CD4-positive, alpha-beta T cell treated with Interleukin-15 for 1 hour (primary cell): ENCODE measurements around the gene CREM.
"Not testable (repeated sequence)": the region's sequence is repeated elsewhere in the genome, so short reads cannot be mapped to it uniquely, and the experiment has no call there.

Experiments used
- DNase-seq: peaks from one replicate; pipeline ENCODE4 v3.0.0-alpha.2; 2020

CREM gene

DNA sequence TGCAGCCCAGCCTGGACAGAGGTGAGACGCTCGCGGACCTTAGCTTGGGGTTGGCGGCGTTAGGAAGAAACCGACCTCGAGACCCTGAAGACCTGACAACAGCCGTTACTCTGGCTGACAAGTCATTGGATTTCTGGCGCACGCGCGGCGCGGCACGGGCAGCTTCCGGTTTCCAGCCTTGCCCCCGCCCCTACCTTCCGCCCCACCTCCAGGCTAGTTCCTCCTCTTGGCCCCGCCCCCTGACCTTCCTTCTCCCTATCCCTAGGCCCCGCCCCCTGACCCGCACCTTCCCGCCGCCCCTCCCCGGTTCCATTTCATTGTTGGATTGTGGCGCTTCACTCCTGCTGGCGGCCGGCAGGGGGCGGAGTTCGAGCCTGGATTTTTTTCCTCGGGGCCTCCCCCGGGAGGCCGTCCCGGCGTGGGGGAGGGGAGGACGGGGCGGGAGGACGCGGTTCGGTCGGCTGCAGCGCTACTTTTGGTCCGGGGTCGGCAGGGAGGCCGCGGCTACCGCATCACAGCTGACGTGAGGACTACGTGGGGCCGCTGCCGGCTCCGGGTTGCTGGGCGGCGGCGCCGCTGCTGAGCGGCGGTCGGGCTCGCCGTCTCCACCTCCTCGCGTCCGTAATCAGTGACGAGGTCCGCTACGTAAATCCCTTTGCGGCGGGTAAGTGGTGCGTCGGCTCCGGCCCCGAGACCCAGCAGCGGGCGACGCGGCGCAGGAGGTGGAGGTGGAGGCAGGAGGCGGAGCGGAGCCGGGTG is at the start of gene CREM:
Gene CREM (plus strand): TSS at position 317 of the 759 bp plus-strand sequence. CDS start 10,990 bp downstream, outside the sequence.
- DNase-seq, result peak; percentile 98

DNA sequence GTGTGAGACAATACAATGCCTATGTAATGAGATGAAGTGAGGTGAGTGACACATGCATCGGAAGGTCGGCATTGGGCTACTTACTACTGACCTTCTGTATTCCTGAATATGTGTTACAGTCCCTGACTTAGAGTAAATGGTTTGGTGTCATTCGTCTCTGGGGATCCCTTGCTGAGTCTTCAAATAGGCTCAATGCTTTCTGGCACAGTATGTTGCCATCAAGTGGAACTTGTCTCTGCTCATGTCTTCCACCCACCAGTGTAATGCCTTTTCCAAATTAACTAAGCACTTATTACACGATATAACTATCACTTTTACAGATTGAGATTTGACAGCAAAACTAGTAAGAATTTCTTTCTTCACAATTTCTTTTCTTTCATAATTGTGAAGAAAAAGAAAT is 47.4 kb upstream of the CREM start:
- DNase-seq, result no peak

DNA sequence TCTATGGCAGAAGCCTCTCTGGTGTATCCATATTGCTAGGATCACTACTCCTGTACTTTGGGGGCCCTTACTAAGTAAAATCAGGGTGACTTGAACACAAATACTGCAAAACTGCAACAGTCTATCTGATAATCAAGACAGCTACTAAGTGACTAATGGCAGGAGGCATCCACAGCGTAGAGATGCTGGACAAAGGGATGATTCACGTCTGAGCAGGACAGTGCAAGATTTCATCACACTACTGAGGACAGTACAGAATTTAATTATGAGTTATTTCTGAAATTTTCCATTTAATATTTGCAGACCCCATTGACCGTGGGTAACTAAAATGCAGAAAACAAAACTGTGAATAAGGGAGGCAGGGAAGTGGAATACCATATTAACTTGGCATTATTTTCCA is 46.9 kb upstream of the CREM start:
- DNase-seq, result no peak

DNA sequence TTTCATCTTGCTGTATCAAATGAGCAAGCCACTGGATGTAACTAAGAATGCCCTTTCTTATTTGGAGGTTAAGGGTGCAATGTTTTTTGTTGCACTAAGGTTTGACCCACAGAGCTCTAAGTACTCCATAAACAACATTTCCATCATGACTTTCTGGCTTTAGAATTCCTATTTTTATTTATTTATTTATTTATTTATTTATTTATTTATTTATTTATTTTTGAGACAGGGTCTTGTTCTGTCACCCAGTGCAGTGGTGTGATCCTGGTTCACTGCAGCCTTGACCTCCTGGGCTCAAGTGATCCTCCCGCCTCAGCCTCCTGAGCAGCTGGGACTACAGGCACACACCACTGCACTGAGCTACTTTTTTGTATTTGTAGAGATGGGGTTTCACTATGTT is 46.4 kb upstream of the CREM start:
- DNase-seq, result not testable (repeated sequence)

DNA sequence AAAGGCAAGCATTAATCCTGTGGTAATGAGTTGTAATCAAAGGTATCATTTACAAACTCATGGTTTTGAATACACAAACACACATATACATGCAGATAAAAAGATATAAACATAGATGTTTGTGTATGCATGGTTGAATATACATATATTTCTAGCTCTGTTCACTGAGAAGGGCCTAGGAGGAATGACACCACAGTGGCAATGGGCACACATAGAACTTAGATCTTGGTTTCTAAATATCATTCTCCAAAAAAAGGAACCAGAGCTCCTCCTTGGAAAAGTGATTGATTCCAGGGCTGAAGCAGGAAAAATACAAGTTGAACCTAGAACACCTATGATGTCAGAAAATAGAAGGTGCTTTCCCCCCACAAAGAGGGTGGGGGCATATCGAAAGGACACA is 43.4 kb upstream of the CREM start:
- no peak for DNase-seq

DNA sequence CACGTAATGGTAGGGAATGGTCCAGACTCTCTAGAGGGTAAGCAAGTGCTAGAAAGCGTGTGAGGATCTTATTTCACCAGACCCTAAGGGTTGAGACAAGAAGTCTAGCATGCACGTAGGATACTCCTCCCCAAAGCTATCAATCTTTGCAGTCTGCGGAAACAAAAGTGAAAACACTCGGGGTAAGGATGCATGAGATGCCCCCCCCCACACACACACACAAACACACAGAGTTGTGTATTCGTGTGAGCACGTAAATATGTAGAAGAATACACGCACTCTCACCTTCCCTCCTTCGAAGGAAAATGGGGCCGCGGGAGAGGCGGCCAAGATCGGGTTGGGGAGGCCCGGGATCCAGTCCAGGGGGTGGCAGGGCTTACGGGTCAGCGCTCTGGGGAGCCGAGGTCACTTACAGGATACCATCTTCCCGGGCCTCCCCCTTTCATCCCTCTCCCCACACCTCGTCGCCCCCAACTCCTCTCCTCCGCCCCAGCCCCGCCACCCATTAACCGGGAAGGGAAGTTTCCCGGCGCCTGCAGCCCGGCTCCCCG is 37.0 kb upstream of the CREM start:
- DNase-seq, result no peak

DNA sequence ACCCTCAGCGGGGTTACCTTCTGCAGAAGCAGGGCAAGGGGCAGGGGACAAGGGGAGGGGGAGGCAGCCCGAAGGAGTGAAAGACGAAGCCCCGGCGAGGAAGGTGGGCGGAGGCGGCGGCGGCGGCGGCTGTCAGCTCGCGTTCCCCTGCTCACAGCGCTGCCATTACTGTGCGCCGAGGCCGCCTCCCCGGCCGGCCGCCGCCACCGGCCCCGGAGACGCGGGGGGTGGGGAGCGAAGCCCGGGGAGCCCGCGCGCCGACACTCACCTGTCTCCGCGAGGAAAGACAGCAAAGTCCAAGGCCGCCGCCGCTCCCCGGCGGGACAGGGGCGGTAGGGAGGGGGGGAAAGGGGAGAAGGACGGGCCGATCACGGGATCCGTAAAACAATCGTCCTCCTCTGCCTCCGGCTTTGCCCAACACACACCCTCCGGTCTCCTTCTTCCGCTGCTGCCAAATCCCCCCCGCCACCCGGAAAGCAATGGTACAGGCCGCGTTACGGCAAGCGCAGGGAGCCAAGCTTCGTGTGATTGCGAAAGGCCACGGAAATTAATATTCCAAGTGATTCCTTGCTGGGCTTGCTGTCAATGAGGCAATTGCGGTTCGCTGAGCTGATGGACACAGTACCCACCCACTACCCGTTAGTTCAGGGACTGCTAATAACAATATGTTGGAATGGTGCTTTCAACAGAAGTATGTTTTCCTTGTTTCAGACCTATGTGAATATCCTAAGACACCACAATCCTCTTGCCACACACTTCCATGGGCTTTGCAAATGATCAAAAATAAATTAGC is 36.3 kb upstream of the CREM start, which contains the start of gene CUL2:
Gene CUL2 (minus strand): TSS at position 180 of the 793 bp plus-strand sequence. CDS start 19,024 bp downstream, outside the sequence.
- peak; percentile 88 for DNase-seq

DNA sequence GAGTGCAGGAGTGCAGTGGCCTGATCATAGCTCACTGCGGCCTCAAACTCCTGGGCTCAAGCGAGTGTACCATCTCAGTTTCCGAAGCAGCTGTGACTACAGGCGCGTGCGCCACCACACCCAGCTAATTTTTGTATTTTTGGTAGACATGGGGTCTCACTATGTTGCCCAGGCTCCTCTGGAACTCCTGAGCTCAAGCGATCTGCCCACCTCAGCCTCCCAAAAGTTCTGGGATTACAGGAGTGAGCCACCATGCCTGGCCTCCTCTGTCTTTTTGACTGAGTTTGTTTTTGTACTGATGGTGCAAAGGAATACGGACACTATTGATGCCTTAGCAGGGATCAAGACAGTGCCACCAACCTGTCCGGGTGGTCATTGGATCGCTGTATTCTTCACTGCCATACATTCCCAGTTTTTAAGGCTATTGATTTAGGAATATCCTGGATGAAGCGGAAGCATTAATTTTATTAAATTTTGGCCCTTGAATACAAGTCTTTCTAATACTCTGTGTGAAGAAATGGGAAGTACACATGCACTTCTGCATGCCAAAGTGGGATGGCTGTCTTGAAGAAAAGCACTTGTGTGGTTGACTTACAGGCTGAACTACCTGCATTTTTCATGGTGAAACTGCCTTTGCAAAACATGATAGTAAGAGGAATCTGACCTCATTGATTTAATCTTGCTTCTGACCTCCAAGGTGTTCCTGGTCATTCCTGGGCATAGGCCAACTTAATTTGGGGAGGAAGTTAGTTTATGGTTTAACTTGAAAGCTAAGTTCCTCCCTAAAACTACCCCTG is 34.5 kb upstream of the CREM start:
- DNase-seq, result no peak

DNA sequence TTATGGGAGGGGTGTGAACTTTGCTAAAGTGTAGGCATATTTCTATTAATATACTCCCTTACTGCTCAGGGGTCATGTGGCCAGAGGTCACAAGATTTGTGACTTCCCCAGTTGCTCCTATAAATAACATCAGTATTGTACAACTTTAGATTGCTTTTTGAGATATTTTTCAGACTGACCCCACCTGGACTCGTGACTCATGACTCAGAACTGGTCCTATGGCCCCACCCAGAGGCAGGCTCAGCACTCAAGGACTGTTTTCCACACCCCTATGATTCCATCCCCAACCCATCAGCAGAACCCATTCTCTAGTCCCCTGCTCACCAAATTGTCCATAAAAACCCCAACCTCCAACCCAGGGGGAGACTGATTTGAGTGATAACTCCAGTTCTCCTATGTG is 33.8 kb upstream of the CREM start:
- DNase-seq, result peak; percentile 26

DNA sequence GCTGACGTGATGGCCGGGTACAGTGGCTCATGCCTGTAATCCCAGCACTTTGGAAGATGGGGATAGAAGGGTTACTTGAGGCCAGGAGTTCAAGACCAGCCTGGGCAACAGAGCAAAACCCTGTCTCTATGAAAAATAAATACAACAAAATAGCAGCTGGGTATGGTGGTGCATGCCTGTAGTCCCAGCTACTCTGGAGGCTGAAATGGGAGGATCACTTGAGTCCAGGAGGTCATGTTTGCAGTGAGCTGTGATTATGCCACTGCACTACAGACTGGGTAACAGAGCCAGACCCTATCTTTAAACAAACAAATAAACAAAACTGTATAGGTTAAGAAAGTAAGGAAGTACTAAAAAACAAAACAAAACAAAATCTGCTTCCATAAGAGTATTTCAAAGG is 30.3 kb upstream of the CREM start:
- DNase-seq, result no peak

DNA sequence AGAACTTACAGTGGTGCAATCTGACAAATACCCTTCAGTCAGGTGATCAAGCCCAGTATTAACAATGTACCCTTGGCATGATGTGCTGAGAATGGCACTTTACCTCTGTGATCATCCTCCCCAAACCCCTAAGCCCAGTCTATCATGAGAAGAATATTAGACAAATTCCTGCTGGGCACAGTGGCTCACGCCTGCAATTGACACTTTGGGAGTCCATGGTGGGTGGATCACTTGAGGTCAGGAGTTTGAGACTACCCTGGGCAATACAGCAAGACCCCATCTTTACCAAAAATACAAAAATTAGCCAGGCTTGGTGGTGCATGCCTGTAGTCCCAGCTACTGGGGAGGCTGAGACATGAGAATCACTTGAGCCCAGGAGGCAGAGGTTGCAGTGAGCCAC is 29.1 kb upstream of the CREM start:
- DNase-seq, result no peak

DNA sequence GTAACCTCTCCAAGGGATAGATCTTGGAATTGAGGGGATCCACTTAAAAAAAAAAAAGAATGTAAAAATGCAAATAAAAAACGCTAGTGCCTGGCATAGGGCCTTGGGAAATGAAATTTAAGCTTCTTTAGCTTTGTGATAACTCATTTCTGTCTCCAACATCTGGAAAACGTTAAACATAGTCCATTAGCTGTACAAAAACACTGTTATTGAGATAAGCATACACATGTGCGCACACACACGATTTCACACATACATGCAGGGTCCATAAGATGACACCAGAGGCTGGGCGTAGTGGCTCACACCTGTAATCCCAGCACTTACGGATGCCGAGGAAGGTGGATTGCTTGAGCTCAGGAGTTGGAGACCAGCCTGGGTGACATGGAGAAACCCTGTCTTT is 22.8 kb upstream of the CREM start:
- DNase-seq, result no peak

DNA sequence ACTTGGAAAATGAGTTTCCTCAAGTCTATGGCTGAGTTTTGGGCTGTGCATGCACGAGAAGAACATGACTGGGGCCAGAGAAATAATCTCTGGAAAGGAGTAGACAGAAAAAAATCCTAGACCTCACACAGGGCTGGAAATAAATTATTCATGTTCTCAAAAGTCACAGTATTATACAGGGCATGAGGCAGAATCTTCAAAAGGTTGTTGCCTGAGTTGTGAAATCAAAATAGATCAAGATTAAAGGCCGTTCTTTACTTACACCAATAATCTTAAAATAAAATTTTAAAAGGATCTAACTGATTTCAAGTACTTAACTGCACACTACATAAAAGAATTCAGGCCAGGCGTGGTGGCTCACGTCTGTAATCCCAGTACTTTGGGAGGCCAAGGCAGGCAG is 14.1 kb upstream of the CREM start:
- no peak for DNase-seq

DNA sequence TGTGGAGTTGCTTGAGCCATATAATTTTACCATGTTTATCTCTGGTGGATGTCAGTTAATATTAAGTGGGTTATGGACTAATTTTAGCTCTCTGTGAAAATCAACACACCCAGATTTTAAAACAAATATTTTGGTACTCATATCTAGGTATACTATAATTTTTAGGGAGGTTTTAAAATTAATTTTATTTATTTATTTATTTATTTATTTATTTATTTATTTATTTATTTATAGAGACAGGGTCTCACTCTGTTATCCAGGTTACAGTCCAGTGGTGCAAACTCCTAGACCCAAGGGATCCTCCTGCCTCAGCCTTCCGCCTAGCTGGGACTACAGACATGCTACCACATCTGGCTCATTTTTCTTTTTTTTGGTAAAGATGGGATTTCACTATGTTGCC is 7.3 kb upstream of the CREM start:
- DNase-seq, result no peak

DNA sequence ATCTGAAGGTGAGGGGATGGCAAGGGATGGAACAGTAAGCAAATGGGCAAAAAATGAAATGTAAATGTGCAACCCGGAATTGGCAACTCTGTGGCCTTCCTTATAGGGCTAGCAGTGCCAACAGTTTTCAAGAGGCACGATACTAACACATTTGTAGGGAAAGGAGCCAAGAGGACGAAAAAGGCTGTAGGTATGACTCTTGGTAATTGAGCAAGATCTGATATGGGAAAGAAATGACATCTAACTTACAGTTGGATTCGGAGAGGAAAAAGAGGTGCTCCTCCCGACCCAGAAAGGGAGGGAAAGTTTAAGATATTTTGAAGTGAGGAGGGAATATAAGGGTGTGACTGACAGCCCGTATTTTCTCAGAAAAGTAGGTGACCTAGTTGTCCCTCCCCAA is 2.1 kb upstream of the CREM start:
- DNase-seq, result no peak

DNA sequence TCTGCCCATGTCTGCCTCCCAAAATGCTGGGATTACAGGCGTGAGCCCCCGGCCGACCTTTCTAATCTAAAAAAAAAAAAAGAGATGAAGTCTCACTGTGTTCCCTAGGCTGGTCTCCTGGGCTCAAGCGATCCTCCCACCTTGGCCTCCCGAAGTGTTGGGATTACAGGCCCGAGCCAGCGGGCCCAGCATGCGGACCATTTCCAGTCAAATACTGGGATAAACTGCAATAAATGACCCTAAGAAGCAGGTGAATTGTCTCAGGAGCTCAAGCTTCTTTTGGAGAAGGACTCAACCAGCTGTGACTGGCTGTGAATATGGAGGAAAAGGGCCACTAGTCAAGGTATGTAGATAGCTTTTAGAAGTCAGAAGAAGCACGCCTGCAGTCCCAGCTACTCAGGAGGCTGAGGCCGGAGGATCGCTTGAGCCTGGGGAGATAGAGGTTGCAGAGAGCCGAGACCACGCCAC is 550 bp upstream of the CREM start:
- DNase-seq, result no peak

DNA sequence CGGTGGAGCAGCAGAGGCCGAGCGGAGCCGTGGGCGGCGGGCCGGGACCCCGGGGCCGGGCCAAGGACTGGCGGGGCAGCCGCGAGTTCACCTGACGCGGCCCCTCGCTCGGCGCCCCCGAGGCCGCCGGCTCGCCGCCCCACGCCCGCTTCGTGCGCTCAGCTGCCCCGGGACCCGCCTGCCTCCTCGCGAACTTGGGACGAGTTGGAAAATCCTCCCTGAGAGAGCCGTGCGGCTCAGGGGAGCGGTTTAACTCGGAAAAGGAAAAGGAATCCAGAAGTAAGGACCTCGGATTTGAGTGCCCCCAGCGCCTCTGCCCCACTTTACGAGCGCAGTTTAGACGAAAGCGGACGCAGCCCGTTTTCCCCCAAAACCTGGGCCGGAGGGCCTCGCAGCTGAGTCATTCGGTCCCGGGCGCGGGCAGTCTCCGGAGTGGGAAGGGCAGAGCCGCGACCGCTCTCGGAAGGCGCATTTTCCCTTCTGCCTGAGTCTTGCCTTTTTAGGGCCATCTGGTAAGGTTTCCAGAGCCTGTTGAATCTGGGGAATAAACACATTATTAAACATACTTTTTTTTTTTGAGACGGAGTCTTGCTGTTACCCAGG is 744 bp downstream of the CREM start:
- peak; percentile 59 for DNase-seq

DNA sequence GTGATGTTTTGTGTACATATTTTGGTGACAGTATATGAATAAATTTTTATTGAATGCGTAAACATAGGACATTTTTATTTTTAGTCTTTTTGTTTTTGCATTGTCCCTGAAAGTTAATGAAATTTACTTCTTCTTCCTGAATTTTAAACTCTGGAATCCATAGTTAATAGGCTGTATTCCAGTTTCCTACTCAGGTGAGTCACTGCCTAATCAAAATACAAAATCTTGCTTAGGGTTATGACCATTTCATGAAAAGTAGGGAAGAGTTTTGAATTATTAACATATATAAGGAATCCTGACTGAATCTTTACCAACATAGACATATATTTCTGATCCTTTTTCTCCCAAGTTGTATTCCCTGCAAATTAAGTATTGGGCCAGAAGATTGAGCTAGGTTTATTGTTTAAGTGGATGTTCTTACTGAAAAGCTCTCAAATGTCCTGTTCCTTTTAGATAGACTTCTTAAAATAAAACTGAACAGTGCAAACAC is 2.6 kb downstream of the CREM start:
- DNase-seq, result no peak

DNA sequence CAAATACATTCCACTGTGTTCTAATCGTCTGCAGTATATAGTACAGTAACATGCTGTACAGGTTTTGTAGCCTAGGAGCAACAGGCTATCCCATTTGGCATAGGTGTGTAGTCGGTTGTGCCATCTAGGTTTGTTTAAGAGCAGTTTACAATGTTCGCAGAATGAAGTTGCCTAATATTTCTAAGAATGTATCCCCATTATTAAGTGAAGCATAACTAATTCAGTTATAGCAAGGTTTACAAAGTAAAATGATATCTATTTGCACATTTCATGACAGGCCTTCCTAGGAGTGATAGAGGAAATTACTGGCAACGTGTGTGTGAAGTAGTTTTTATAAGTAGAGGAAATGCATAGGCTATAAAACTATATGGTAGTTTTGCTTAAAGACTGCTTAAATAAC is 4.0 kb downstream of the CREM start:
- no peak for DNase-seq

DNA sequence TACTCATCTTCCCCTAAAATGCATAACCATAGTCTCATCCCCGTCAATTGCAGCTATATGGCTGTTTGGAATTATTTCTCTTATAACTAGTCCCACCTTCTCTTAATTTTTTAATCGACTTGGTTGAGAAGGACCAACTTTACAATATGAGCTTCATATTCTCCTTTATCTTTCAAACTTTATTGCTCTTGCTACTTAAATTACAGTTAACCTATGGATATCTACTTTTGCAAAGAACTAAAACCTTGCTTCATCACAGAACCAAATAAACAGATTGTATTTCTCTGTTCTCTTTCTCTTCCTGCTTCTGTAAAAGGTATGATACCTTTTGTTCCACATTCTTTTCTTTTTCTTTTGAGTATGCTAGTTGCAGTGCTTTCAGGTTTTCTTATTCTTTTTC is 6.1 kb downstream of the CREM start:
- DNase-seq, result no peak

DNA sequence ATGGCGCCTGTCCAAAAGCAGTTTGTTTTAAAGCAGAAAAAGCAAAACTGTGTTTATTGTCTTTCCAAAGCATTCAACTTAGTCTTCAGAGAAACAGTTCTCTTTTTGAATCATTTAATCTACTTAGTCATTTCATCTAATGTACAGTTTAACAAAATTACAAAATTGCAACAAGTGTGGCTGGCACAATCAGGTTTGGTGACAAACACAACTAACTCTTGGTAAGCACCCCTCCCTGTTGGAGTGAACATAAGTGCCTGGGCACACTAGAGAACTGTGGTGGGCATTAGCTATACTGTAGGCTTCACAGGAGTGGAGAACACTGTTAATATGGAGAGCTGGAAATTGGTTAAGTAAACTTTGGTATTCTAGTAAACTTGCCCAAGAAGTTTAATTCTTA is 6.9 kb downstream of the CREM start:
- no peak for DNase-seq

DNA sequence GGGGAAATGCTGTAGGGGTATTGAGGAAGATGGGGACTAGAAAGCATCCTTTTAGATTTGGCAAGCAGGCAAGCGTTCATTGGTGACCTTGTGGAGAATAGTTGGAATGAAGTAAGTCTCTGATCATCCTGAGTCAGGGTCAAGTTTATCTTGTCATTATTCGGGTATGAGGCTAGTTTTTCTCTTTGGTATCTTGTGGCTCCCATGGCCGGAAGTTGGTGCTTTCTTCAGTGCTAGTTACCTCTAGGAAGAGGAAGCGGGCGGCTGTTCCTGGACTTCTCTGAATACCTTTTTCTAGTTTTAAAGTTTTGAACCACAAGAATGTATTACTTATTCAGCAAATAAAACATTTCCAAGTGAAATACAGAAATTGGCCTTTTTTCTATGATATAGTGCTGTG is 9.2 kb downstream of the CREM start:
- DNase-seq, result peak; percentile 32
